GM12878 (cell line): ENCODE data around the gene ICA1L. TPM values are rescaled to one million over a fixed set of nuclear protein-coding genes. Genes with fewer than 3 reads are reported as not detected.

Experiments used
- BHLHE40 ChIP-seq, 2 experiments: fragments of 450-650 bp in 1 of 2; IDR thresholded peaks; 2 replicates each; pipeline ENCODE4 v1.6.1; 2011 to 2017; ENCODE audit warnings: low read depth in 2 of 2, borderline replicate concordance in 1 of 2, improper control_type of control experiment in 1 of 2, low read length in 1 of 2, mild to moderate bottlenecking in 1 of 2
- CBFB ChIP-seq: IDR thresholded peaks from 2 replicates; pipeline ENCODE4 v1.6.1; 2016; ENCODE audit warnings: antibody characterized with exemption, low read depth
- CHD2 ChIP-seq: IDR thresholded peaks from 2 replicates; pipeline ENCODE4 v1.6.1; 2011; ENCODE audit warnings: low read depth, low read length, improper control_type of control experiment, borderline replicate concordance
- EED ChIP-seq: sonication (generic); IDR thresholded peaks from 2 replicates; pipeline ENCODE4 v1.6.1; 2016; ENCODE audit warnings: antibody characterized with exemption, low read depth
- FOXM1 ChIP-seq: IDR thresholded peaks from 2 replicates; pipeline ENCODE4 v1.6.1; 2012; ENCODE audit warnings: low read depth, mild to moderate bottlenecking, inconsistent platforms, low read length, moderate library complexity
- GABPA ChIP-seq: IDR thresholded peaks from 2 replicates; pipeline ENCODE4 v1.6.1; 2014; ENCODE audit warnings: antibody characterized with exemption, low read depth, mild to moderate bottlenecking, inconsistent platforms
- HDGF ChIP-seq: fragments of 450-650 bp; IDR thresholded peaks from 2 replicates; pipeline ENCODE4 v1.6.1; 2016; ENCODE audit warnings: antibody characterized with exemption
- KLF5 ChIP-seq: fragments of 450-650 bp; IDR thresholded peaks from 2 replicates; pipeline ENCODE4 v1.6.1; 2014; ENCODE audit warnings: mild to moderate bottlenecking; ENCODE audit not compliant: partially characterized antibody
- MTA3 ChIP-seq: IDR thresholded peaks from 2 replicates; pipeline ENCODE4 v1.6.1; 2012; ENCODE audit warnings: low read length, inconsistent platforms, borderline replicate concordance
- NFIC ChIP-seq: IDR thresholded peaks from 2 replicates; pipeline ENCODE4 v1.6.1; 2012; ENCODE audit warnings: low read depth, mild to moderate bottlenecking, inconsistent platforms, low read length, moderate library complexity
- NFXL1 ChIP-seq: fragments of 450-650 bp; IDR thresholded peaks from 2 replicates; pipeline ENCODE4 v1.6.1; 2017; ENCODE audit warnings: antibody characterized with exemption, mild to moderate bottlenecking, borderline replicate concordance
- NFYB ChIP-seq: IDR thresholded peaks from 2 replicates; pipeline ENCODE4 v1.6.1; 2011; ENCODE audit warnings: low read depth, mild to moderate bottlenecking, low read length, improper control_type of control experiment, moderate library complexity; ENCODE audit not compliant: insufficient read depth
- NRF1 ChIP-seq: conservative IDR thresholded peaks from 2 replicates; pipeline ENCODE4 v1.6.1; 2011; ENCODE audit warnings: mild to moderate bottlenecking, low read depth, low read length, improper control_type of control experiment
- POLR2AphosphoS5 ChIP-seq: IDR thresholded peaks from 2 replicates; pipeline ENCODE4 v1.6.1; 2011; ENCODE audit warnings: mild to moderate bottlenecking, low read length, inconsistent platforms
- RAD21 ChIP-seq: IDR thresholded peaks from 2 replicates; pipeline ENCODE4 v1.6.1; 2011; ENCODE audit warnings: mild to moderate bottlenecking, low read depth, low read length, moderate library complexity; ENCODE audit not compliant: insufficient read depth
- RELA ChIP-seq: fragments of 450-650 bp; IDR thresholded peaks from 2 replicates; pipeline ENCODE4 v1.8.0; 2014; ENCODE audit warnings: borderline replicate concordance; ENCODE audit not compliant: partially characterized antibody
- RUNX3 ChIP-seq: IDR thresholded peaks from 2 replicates; pipeline ENCODE4 v1.6.1; 2012; ENCODE audit warnings: low read length, inconsistent platforms
- SMARCA5 ChIP-seq: fragments of 450-650 bp; IDR thresholded peaks from 2 replicates; pipeline ENCODE4 v1.6.1; 2017; ENCODE audit warnings: mild to moderate bottlenecking
- SPI1 ChIP-seq: IDR thresholded peaks from 2 replicates; pipeline ENCODE4 v1.6.1; 2011; ENCODE audit warnings: low read depth, mild to moderate bottlenecking, low read length, moderate library complexity, borderline replicate concordance; ENCODE audit not compliant: insufficient read depth
- STAT1 ChIP-seq: fragments of 450-650 bp; conservative IDR thresholded peaks from 2 replicates; pipeline ENCODE4 v1.6.1; 2014; ENCODE audit warnings: antibody characterized with exemption, mild to moderate bottlenecking
- SUZ12 ChIP-seq: fragments of 200-600 bp; sonication (generic); IDR thresholded peaks from one replicate; pipeline ENCODE4 v1.6.1; 2018; ENCODE audit warnings: antibody characterized with exemption, mild to moderate bottlenecking; ENCODE audit not compliant: unreplicated experiment
- TAF1 ChIP-seq: IDR thresholded peaks from 2 replicates; pipeline ENCODE4 v1.6.1; 2011; ENCODE audit warnings: mild to moderate bottlenecking, low read depth, low read length, borderline replicate concordance
- TARDBP ChIP-seq: IDR thresholded peaks from 2 replicates; pipeline ENCODE4 v1.6.1; 2016; ENCODE audit warnings: borderline replicate concordance
- ZNF274 ChIP-seq: IDR thresholded peaks from one replicate; pipeline ENCODE4 v1.8.0; 2011; ENCODE audit not compliant: insufficient read length, insufficient read depth
- ZSCAN29 ChIP-seq: fragments of 450-650 bp; IDR thresholded peaks from 2 replicates; pipeline ENCODE4 v1.6.1; 2017; ENCODE audit warnings: mild to moderate bottlenecking, moderate library complexity
- polyA plus RNA-seq, 11 experiments: library from polyadenylated mRNA; depleted of rRNA in 4 of 11; unstranded in 6 of 11; stranded (reverse) in 5 of 11; fragments of >200 nt; fragmentation: Nextera tagmentation in 4 of 11; fragmentation: Illumina TruSeq in 1 of 11; extraction: Ambion mirVana in 4 of 11; extraction: Trizol in 1 of 11; gene quantifications; 1 replicate in 1 of 11; 2 replicates in 10 of 11; pipeline versions ENCODE4 v1.2.1 to v1.2.3, GENCODE V29; 2011 to 2016; ENCODE audit warnings: inconsistent platforms in 2 of 11, missing spikeins in 2 of 11, low read depth in 1 of 11
- total RNA-seq, 4 experiments: library from RNA; depleted of rRNA in 3 of 4; stranded (reverse); fragments of >200 nt in 3 of 4; fragmentation: Illumina TruSeq in 1 of 4; extraction: Trizol in 1 of 4; gene quantifications; 2 replicates each; pipeline versions ENCODE4 v1.2.1 to v1.2.3, GENCODE V29; 2013 to 2021
- TF ChIP-seq, protein P1 (sequence below): fragments of 450-650 bp; IDR thresholded peaks from 2 replicates; pipeline ENCODE4 v1.6.1; 2018; ENCODE audit warnings: mild to moderate bottlenecking, low read depth, moderate library complexity; ENCODE audit not compliant: partially characterized antibody
- TF ChIP-seq, protein P2 (sequence below): fragments of 450-650 bp; IDR thresholded peaks from 2 replicates; pipeline ENCODE4 v1.6.1; 2016; ENCODE audit warnings: mild to moderate bottlenecking

ICA1L gene
- total and polyA plus RNA-seq, 10 of the 15 experiments (the other 5 are each of a cell fraction or from before 2014, with no cell fraction given), result 0.85 to 7.4 (median 3.6) TPM

- no peak for TF ChIP-seq HDGF
- TF ChIP-seq, protein P1, sequence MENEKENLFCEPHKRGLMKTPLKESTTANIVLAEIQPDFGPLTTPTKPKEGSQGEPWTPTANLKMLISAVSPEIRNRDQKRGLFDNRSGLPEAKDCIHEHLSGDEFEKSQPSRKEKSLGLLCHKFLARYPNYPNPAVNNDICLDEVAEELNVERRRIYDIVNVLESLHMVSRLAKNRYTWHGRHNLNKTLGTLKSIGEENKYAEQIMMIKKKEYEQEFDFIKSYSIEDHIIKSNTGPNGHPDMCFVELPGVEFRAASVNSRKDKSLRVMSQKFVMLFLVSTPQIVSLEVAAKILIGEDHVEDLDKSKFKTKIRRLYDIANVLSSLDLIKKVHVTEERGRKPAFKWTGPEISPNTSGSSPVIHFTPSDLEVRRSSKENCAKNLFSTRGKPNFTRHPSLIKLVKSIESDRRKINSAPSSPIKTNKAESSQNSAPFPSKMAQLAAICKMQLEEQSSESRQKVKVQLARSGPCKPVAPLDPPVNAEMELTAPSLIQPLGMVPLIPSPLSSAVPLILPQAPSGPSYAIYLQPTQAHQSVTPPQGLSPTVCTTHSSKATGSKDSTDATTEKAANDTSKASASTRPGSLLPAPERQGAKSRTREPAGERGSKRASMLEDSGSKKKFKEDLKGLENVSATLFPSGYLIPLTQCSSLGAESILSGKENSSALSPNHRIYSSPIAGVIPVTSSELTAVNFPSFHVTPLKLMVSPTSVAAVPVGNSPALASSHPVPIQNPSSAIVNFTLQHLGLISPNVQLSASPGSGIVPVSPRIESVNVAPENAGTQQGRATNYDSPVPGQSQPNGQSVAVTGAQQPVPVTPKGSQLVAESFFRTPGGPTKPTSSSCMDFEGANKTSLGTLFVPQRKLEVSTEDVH, result no peak
- TF ChIP-seq MTA3, result no peak
- TF ChIP-seq GABPA, result no peak
- TF ChIP-seq SPI1, result peak; percentile 89
- peak; percentile 13 to 70; a peak in 1 of 4 replicates for TF ChIP-seq BHLHE40 (IDR thresholded peaks at IDR 0.05; ENCODE audit: borderline replicate concordance in 1 of 2, low read depth in 2 of 2, low read length in 1 of 2)
- TF ChIP-seq POLR2AphosphoS5, result no peak
- TF ChIP-seq FOXM1, result no peak
- no peak; the same call in 1 of the 2 replicates for TF ChIP-seq SMARCA5
- no peak for TF ChIP-seq ZSCAN29
- TF ChIP-seq RELA, result no peak
- no peak for TF ChIP-seq TARDBP
- TF ChIP-seq STAT1, result no peak
- no peak for TF ChIP-seq NFYB
- TF ChIP-seq NFIC, result peak; percentile 50; the same call in 1 of the 2 replicates
- TF ChIP-seq RAD21, result no peak
- no peak for TF ChIP-seq SUZ12
- TF ChIP-seq CHD2, result no peak
- 0 out of 2 replicates have a peak, but pooled peaks have one; percentile 27 for TF ChIP-seq EED
- no peak for TF ChIP-seq NRF1
- peak; percentile 75 for TF ChIP-seq RUNX3
- no peak for TF ChIP-seq NFXL1
- no peak for TF ChIP-seq TAF1
- TF ChIP-seq, protein P2, sequence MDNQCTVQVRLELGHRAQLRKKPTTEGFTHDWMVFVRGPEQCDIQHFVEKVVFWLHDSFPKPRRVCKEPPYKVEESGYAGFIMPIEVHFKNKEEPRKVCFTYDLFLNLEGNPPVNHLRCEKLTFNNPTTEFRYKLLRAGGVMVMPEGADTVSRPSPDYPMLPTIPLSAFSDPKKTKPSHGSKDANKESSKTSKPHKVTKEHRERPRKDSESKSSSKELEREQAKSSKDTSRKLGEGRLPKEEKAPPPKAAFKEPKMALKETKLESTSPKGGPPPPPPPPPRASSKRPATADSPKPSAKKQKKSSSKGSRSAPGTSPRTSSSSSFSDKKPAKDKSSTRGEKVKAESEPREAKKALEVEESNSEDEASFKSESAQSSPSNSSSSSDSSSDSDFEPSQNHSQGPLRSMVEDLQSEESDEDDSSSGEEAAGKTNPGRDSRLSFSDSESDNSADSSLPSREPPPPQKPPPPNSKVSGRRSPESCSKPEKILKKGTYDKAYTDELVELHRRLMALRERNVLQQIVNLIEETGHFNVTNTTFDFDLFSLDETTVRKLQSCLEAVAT, result peak; percentile 38; the same call in 1 of the 2 replicates
- TF ChIP-seq KLF5, result no peak
- TF ChIP-seq ZNF274, result no peak
- no peak; the same call in 1 of the 2 replicates for TF ChIP-seq CBFB
Observed at GRCh38 chr2:202847693-202848524, 23.7 kb downstream of the ICA1L start (continued).
